HFFc6 (cell line): ENCODE results near the gene KIF24. TPM values are rescaled to one million over a fixed set of nuclear protein-coding genes. Genes with fewer than 3 reads are reported as not detected.
A peak's percentile ranks its signal among the peaks of the same experiment; 100 is the strongest.
"Not testable (repeated sequence)": the region's sequence is repeated elsewhere in the genome, so short reads cannot be mapped to it uniquely, and the experiment has no call there.

ENCODE experiments used
- DNase-seq: peaks from one replicate; pipeline ENCODE4 v3.0.0-alpha.2; 2018
- H3K27ac Mint-ChIP-seq: 2 replicates; pipeline ENCODE4 v1.8.0; 2020; ENCODE audit warnings: mild to moderate bottlenecking, mixed read lengths
- H3K27me3 Mint-ChIP-seq: 2 replicates; pipeline ENCODE4 v1.8.0; 2021; ENCODE audit warnings: mild to moderate bottlenecking, moderate library complexity, mixed read lengths; ENCODE audit not compliant: insufficient read depth
- H3K36me3 Mint-ChIP-seq: 2 replicates; pipeline ENCODE4 v1.8.0; 2021; ENCODE audit warnings: low read depth, mixed read lengths
- H3K4me1 Mint-ChIP-seq: 2 replicates; pipeline ENCODE4 v1.8.0; 2020; ENCODE audit warnings: low read depth, mixed read lengths
- H3K4me3 Mint-ChIP-seq: 2 replicates; pipeline ENCODE4 v1.8.0; 2020; ENCODE audit warnings: mild to moderate bottlenecking, moderate library complexity, mixed read lengths
- H3K9me3 Mint-ChIP-seq: 2 replicates; pipeline ENCODE4 v1.8.0; 2020; ENCODE audit warnings: mild to moderate bottlenecking, mixed read lengths
- total RNA-seq, 6 experiments: library from RNA; stranded (reverse); fragmentation: NEBNext Ultra II Directional; extraction: Animal tissue kit (Norgen Biotek cat#: 25700); gene quantifications; 2 replicates in 1 of 6; 3 replicates in 5 of 6; pipeline ENCODE4 v1.2.3, GENCODE V29; 2021
- TF ChIP-seq, protein P1 (sequence below): fragments of 200-600 bp; sonication (generic); IDR thresholded peaks from 2 replicates; pipeline ENCODE4 v1.5.0; 2021; ENCODE audit warnings: antibody characterized with exemption, mild to moderate bottlenecking

KIF24 gene
- total RNA-seq, 6 experiments from 2014 or later = 1.4 to 3.2 (median 2.8) TPM

DNA sequence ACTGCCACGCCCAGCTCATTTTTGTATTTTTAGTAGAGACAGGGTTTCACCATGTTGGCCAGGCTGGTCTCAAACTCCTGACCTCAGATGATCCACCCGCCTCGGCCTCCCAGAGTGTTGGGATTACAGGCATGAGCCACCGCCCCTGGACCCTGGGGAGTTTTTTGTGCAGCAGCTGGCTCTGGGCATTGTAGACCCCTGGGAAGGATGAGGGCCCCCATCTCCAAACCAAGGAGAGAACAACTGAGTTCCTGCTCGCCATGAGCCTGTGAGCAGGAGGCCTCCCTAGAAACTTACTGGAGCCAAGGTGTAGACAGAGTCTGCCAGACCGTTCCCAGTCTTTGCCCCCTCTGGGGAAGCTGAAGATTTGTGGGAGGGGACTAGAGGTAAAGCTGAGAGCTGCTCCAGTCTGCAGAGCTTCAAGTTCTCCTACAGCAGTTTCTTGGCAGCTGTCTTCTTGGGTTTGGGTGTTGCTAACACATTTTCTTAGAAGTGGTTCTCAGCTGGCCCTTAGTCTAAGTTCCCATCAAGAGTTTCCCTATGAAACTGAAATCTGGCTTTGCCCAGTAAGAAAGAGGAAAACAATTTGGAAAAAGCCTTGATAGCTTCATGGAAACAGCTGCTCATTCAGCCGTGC lies 12.7 kb upstream of the KIF24 start:
- Mint-ChIP-seq H3K9me3 (no peaks in the 10 kb centered on the region), H3K4me1 (no peaks in the 10 kb centered on the region), H3K36me3 (peaks cover 17% of the 10 kb centered on the region), H3K27me3 (no peaks in the 10 kb centered on the region; the same call in 1 of the 2 replicates), H3K27ac (no peak overlapping the region), H3K4me3 (no peak overlapping the region)
- TF ChIP-seq, protein P1, sequence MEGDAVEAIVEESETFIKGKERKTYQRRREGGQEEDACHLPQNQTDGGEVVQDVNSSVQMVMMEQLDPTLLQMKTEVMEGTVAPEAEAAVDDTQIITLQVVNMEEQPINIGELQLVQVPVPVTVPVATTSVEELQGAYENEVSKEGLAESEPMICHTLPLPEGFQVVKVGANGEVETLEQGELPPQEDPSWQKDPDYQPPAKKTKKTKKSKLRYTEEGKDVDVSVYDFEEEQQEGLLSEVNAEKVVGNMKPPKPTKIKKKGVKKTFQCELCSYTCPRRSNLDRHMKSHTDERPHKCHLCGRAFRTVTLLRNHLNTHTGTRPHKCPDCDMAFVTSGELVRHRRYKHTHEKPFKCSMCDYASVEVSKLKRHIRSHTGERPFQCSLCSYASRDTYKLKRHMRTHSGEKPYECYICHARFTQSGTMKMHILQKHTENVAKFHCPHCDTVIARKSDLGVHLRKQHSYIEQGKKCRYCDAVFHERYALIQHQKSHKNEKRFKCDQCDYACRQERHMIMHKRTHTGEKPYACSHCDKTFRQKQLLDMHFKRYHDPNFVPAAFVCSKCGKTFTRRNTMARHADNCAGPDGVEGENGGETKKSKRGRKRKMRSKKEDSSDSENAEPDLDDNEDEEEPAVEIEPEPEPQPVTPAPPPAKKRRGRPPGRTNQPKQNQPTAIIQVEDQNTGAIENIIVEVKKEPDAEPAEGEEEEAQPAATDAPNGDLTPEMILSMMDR = no peak
- DNase-seq = no peak

DNA sequence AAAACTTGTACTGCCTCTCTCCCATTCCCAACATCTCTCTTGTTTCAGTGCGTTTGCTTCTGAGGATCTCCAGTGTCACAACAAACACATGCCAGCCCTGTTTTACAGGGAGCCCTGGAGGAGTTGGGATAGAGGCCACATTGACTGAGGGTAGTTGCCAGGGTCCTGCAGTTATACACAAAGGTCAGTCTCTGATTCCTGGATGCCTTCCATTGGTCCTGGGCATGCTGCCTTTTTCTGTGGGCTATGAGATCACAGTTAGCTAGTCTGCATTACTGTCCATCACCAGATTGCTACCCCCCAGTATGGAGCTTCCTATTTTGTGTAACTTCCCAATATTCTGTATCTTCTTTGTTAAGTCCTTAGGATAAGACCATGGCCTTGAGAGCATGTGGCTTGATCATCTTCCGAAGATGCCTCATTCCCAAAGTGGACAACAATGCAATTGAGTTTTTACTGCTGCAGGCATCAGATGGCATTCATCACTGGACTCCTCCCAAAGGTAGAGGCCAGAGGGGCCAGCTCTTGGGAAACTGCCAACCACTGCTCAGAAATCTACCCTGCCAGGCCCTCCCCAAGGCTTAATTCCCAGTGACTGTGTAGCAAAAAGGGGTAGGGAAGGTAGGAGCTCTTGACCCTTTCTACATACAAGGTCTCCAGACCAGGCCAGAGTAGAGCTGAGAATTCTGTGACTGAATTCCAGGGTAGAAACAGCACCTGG lies 9.8 kb upstream of the KIF24 start:
- Mint-ChIP-seq H3K4me3 (no peak overlapping the region), H3K9me3 (no peaks in the 10 kb centered on the region), H3K27me3 (no peaks in the 10 kb centered on the region), H3K4me1 (no peaks in the 10 kb centered on the region; the same call in 1 of the 2 replicates), H3K36me3 (peaks cover 17% of the 10 kb centered on the region), H3K27ac (no peak overlapping the region)
- DNase-seq = no peak
- TF ChIP-seq, protein P1 = no peak

DNA sequence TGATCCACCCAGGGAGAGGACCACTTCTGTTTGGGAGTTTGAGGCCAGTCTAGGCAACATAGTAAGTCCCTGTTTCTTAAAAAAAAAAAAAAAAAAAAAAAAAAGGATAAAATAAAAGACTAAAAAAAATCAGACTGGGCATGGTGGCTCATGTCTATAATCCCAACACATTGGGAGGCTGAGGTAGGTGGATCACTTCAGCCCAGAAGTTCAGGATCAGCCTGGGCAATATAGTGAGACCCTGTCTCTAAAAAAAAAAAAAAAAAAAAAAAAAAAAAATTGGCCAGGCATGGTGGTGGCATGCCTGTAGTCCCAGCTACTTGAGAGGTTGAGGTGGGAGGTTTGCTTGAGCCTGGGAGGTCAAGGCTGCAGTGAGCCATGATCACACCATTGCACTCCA lies 9.0 kb upstream of the KIF24 start:
- peaks cover 11% of the 10 kb centered on the region for H3K36me3 Mint-ChIP-seq
- H3K4me1 Mint-ChIP-seq, H3K27ac Mint-ChIP-seq, H3K27me3 Mint-ChIP-seq, DNase-seq, H3K4me3 Mint-ChIP-seq, H3K9me3 Mint-ChIP-seq: not testable (repeated sequence)

DNA sequence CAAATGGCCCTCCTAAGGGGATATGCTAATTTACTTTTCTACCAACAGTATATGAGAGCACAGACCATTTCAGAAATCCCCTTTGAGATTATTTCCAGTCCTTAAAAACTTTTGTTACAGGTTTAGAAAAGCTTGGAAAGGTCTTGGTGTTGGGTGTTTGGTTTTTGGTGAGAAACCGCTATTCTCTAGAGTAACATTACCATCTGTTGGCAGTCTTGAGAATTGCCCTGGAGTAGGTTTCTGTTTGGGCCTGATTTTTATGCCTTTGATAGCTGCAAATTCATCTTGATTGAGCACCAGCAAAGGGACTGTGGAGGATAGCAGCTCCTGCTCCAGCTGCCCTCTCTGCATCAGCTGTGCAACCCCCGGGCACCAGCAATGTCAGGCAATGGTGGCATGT lies 8.3 kb upstream of the KIF24 start:
- no peak for DNase-seq
- H3K36me3 Mint-ChIP-seq = peaks cover 11% of the 10 kb centered on the region
- H3K27ac Mint-ChIP-seq = no peak overlapping the region
- peaks cover 6% of the 10 kb centered on the region for H3K4me1 Mint-ChIP-seq
- H3K27me3 Mint-ChIP-seq = no peaks in the 10 kb centered on the region
- H3K4me3 Mint-ChIP-seq = no peak overlapping the region
- TF ChIP-seq, protein P1 = peak; percentile 46
- no peaks in the 10 kb centered on the region for H3K9me3 Mint-ChIP-seq

DNA sequence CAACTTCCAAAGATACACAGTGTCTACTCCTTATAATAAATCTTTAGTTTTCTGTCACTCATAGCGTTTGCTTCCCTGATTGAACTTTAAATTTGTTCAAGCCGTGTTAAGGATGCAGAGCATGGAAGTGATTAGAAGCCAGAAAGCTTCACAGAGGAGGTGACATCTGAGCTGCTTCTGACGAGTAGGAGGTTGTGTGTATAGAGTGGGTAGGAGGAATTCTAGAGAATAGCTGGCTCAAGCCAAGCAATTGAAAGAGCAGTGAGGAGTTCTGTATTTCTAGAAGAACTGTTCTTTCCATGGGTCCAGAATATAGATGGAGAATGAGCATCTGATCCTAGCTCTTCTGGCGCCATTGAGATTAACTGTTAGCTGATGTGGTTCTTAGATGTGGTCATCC lies 6.3 kb upstream of the KIF24 start:
- TF ChIP-seq, protein P1 = no peak

DNA sequence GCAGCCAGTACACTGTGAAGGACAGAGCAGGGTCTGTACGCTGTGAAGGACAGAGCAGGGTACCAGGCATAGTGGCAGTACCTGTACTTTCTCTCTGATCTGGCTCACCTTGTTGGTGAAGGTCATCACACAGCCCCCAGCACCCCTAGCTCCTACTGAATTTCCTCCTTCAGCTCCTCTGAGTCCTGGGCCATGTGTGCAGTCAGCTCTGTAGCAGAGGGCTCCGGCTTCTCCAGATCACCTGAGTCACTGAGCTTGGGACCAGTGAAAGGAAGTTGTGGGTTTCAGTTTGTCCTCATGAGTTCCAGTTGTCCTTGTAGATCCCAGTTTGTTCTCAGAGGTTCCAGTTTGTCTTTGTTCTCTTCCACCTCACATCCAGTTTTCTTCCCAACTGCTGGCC lies 5.8 kb upstream of the KIF24 start:
- no peak for DNase-seq
- no peak overlapping the region for H3K4me3 Mint-ChIP-seq
- TF ChIP-seq, protein P1 = no peak
- H3K9me3 Mint-ChIP-seq = no peaks in the 10 kb centered on the region
- peaks cover 2% of the 10 kb centered on the region for H3K27me3 Mint-ChIP-seq
- H3K4me1 Mint-ChIP-seq = peaks cover 25% of the 10 kb centered on the region
- H3K27ac Mint-ChIP-seq = no peak overlapping the region; the same call in 1 of the 2 replicates
- peaks cover 7% of the 10 kb centered on the region for H3K36me3 Mint-ChIP-seq

More for the DNA sequence above, 6.3 kb upstream of the KIF24 start:
- Mint-ChIP-seq H3K27ac (no peak overlapping the region), H3K36me3 (peaks cover 10% of the 10 kb centered on the region), H3K27me3 (no peaks in the 10 kb centered on the region), H3K9me3 (no peaks in the 10 kb centered on the region), H3K4me1 (peaks cover 20% of the 10 kb centered on the region), H3K4me3 (no peak overlapping the region)
- DNase-seq = no peak
